Cardiac muscle cell (in vitro differentiated cells and primary cell): ENCODE measurements around the gene CD300E. TPM values are rescaled to one million over a fixed set of nuclear protein-coding genes. Genes with fewer than 3 reads are reported as not detected.
A peak's percentile ranks its signal among the peaks of the same experiment; 100 is the strongest.
"Not testable (repeated sequence)": the region's sequence is repeated elsewhere in the genome, so short reads cannot be mapped to it uniquely, and the experiment has no call there.

ENCODE experiments used
- DNase-seq, 2 donors: peaks; one replicate each; pipeline versions ENCODE4 v3.0.0 to v3.0.0-alpha.2; 2010 to 2017; ENCODE audit warnings: low read depth in 1 of 2, low spot score in 1 of 2
- H3K27ac ChIP-seq: fragments of 200-600 bp; sonication (generic); 2 replicates; pipeline ENCODE4 v1.5.1; 2016
- H3K27me3 ChIP-seq: fragments of 200-600 bp; sonication (generic); 2 replicates; pipeline ENCODE4 v1.6.0; 2016; ENCODE audit warnings: control low read depth
- H3K36me3 ChIP-seq: fragments of 200-600 bp; sonication (generic); 2 replicates; pipeline ENCODE4 v1.5.1; 2016; ENCODE audit warnings: control low read depth
- H3K4me1 ChIP-seq: fragments of 200-600 bp; sonication (generic); 2 replicates; pipeline ENCODE4 v1.8.1; 2017; ENCODE audit warnings: low read depth, mild to moderate bottlenecking, mixed run types
- H3K4me3 ChIP-seq: fragments of 200-600 bp; sonication (generic); 2 replicates; pipeline ENCODE4 v1.5.1; 2016; ENCODE audit warnings: mild to moderate bottlenecking
- H3K9me3 ChIP-seq: fragments of 200-600 bp; sonication (generic); 2 replicates; pipeline ENCODE4 v1.5.1; 2017; ENCODE audit warnings: low read depth, mild to moderate bottlenecking, control low read depth
- CTCF ChIP-seq: IDR thresholded peaks from 2 replicates; pipeline ENCODE4 v1.5.1; 2012; ENCODE audit warnings: low read depth, mild to moderate bottlenecking, low read length
- polyA plus RNA-seq: library from polyadenylated mRNA; unstranded; fragments of >200 nt; fragmentation: Nextera tagmentation; extraction: Ambion mirVana; gene quantifications from 2 replicates; pipeline ENCODE4 v1.2.1, GENCODE V29; 2016
- total RNA-seq: library from RNA; depleted of rRNA; stranded (reverse); fragments of >200 nt; gene quantifications from 2 replicates; pipeline ENCODE4 v1.2.3, GENCODE V29; 2016

Gene CD300E
- total and polyA plus RNA-seq, 2 experiments from 2014 or later: not detected

GRCh38 chr17:74641958-74642298 lies 18.4 kb upstream of the CD300E start:
- no peak for DNase-seq
- Histone ChIP-seq H3K4me1 (peaks cover 8% of the 10 kb centered on the region), H3K36me3 (no peaks in the 10 kb centered on the region), H3K9me3 (no peaks in the 10 kb centered on the region), H3K27me3 (no peaks in the 10 kb centered on the region), H3K27ac (no peak overlapping the region), H3K4me3 (no peak overlapping the region)
- no peak for TF ChIP-seq CTCF

- no peak overlapping the region for H3K27ac ChIP-seq
- no peak for TF ChIP-seq CTCF
- no peak overlapping the region for H3K4me3 ChIP-seq
- no peaks in the 10 kb centered on the region for H3K36me3 ChIP-seq
- no peaks in the 10 kb centered on the region for H3K9me3 ChIP-seq
- peaks cover 8% of the 10 kb centered on the region for H3K4me1 ChIP-seq
- no peak for DNase-seq
- H3K27me3 ChIP-seq: no peaks in the 10 kb centered on the region
Observed at GRCh38 chr17:74641224-74641957, 17.9 kb upstream of the CD300E start.

GRCh38 chr17:74639704-74640151 lies 16.2 kb upstream of the CD300E start:
- H3K27me3 ChIP-seq: no peaks in the 10 kb centered on the region
- H3K4me3 ChIP-seq: no peak overlapping the region
- H3K36me3 ChIP-seq: no peaks in the 10 kb centered on the region
- H3K27ac ChIP-seq: no peak overlapping the region
- TF ChIP-seq CTCF: no peak
- peaks cover 23% of the 10 kb centered on the region for H3K4me1 ChIP-seq
- peak in 1 of 2 donors; percentile 22 for DNase-seq
- no peaks in the 10 kb centered on the region for H3K9me3 ChIP-seq

GRCh38 chr17:74637926-74638325 lies 14.4 kb upstream of the CD300E start:
- peaks cover 32% of the 10 kb centered on the region for H3K4me1 ChIP-seq
- no peaks in the 10 kb centered on the region for H3K36me3 ChIP-seq
- no peak overlapping the region for H3K4me3 ChIP-seq
- DNase-seq: no peak
- no peaks in the 10 kb centered on the region for H3K9me3 ChIP-seq
- H3K27ac ChIP-seq: peak overlapping the region; percentile 56
- no peaks in the 10 kb centered on the region for H3K27me3 ChIP-seq
- TF ChIP-seq CTCF: no peak

- Histone ChIP-seq H3K27ac (peak overlapping the region; percentile 56), H3K27me3 (no peaks in the 10 kb centered on the region), H3K9me3 (no peaks in the 10 kb centered on the region), H3K4me1 (peaks cover 34% of the 10 kb centered on the region), H3K4me3 (no peak overlapping the region), H3K36me3 (no peaks in the 10 kb centered on the region)
- TF ChIP-seq CTCF: no peak
- DNase-seq: peak in 1 of 2 donors; percentile 27
Observed at GRCh38 chr17:74637265-74637664, 13.7 kb upstream of the CD300E start.

GRCh38 chr17:74636541-74637085 lies 13.1 kb upstream of the CD300E start:
- not testable (repeated sequence) for H3K27me3 ChIP-seq, H3K36me3 ChIP-seq, DNase-seq, H3K9me3 ChIP-seq, H3K4me3 ChIP-seq
- H3K4me1 ChIP-seq: peaks cover 40% of the 10 kb centered on the region
- peak overlapping the region; percentile 78 for H3K27ac ChIP-seq
